Ovary (tissue), 3 donors: ENCODE results near the gene ZNF480.

Experiments
- CTCF ChIP-seq, 3 donors: fragments of 450-650 bp in 2 of 3; fragments of 200-600 bp in 1 of 3; IDR thresholded peaks; one replicate each; pipeline versions ENCODE4 v1.5.1 to v1.8.0; 2016 to 2022; ENCODE audit warnings: antibody characterized with exemption in 3 of 3, mild to moderate bottlenecking in 1 of 3
- POLR2A ChIP-seq: fragments of 450-650 bp; IDR thresholded peaks from one replicate; pipeline ENCODE4 v1.6.1; 2017; ENCODE audit warnings: antibody characterized with exemption, mild to moderate bottlenecking, moderate library complexity
- donor health status: DM: no; HTN: no; CAD: no.

DNA sequence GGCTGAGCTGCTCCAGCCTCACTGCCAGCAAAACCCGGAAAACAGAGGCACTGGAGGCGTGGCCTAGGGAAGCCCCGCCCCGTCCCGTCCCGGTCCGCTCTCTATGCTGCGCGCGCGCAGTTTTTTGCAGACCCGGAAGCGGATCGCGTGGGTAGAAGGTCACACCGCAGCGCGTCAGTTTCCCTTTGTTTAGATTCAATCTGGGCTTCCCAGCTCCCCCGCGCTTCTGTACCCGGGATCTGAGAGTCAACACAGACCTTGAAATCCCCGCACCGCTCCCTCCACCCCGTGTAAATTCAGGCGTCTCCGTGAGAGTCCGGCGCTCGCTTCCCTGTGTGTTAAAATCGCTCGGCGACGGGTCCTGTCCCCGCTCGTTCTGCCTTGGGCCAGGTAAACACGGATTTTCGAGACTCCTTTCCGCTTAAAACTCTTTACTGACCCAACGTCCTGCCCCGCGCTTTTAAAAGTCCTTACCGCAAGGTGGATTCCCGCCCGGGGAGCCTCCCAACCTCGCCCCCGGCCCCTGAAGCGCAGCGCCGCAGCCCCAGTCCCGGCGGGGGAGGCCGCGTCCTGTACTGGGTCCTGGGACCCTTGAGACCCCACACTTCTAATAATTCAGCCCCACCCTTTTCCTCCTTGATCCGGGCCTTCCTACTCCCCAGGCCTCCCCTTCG, 39.3 kb downstream of the ZNF480 start, which contains the start of gene ZNF610:
- TF ChIP-seq CTCF (IDR thresholded peaks at IDR 0.05) (no peak), POLR2A (peak; percentile 57)
